Neural progenitor cell (in vitro differentiated cells): ENCODE data around the gene NAMPT. TPM values are rescaled to one million over a fixed set of nuclear protein-coding genes. Genes with fewer than 3 reads are reported as not detected.

Experiments
- DNase-seq: peaks from one replicate; pipeline ENCODE4 v3.0.0-alpha.2; 2016; ENCODE audit warnings: low spot score
- H2AFZ ChIP-seq: fragments of 200-600 bp; sonication (generic); replicated peaks from 2 replicates; pipeline ENCODE4 v1.6.1; 2016; ENCODE audit warnings: antibody characterized with exemption
- H3F3A ChIP-seq: fragments of 200-600 bp; sonication (generic); 2 replicates; pipeline ENCODE4 v1.6.1; 2016; ENCODE audit warnings: antibody characterized with exemption, low read depth
- H3K27ac ChIP-seq: fragments of 200-600 bp; sonication (generic); 2 replicates; pipeline ENCODE4 v1.5.1; 2016; ENCODE audit warnings: mild to moderate bottlenecking
- H3K27me3 ChIP-seq: fragments of 200-600 bp; sonication (generic); 2 replicates; pipeline ENCODE4 v1.6.1; 2016; ENCODE audit warnings: mild to moderate bottlenecking, moderate library complexity
- H3K36me3 ChIP-seq: fragments of 200-600 bp; sonication (generic); 2 replicates; pipeline ENCODE4 v1.5.1; 2016
- H3K4me1 ChIP-seq: fragments of 200-600 bp; sonication (generic); 2 replicates; pipeline ENCODE4 v1.6.1; 2016; ENCODE audit warnings: mixed run types
- H3K4me2 ChIP-seq: fragments of 200-600 bp; sonication (generic); 2 replicates; pipeline ENCODE4 v1.6.1; 2016
- H3K4me3 ChIP-seq: fragments of 200-600 bp; sonication (generic); 2 replicates; pipeline ENCODE4 v1.5.1; 2016
- H3K79me2 ChIP-seq: fragments of 200-600 bp; sonication (generic); 2 replicates; pipeline ENCODE4 v1.6.1; 2016; ENCODE audit warnings: low read depth
- H3K9ac ChIP-seq: fragments of 200-600 bp; sonication (generic); 2 replicates; pipeline ENCODE4 v1.6.1; 2016
- H3K9me3 ChIP-seq: fragments of 200-600 bp; sonication (generic); 2 replicates; pipeline ENCODE4 v1.5.1; 2016; ENCODE audit warnings: low read depth
- H4K20me1 ChIP-seq: fragments of 200-600 bp; sonication (generic); 2 replicates; pipeline ENCODE4 v1.6.1; 2016; ENCODE audit warnings: low read depth
- H3K27ac Mint-ChIP-seq: 3 replicates; pipeline ENCODE4 v1.8.0; 2021; ENCODE audit warnings: mixed read lengths
- H3K27me3 Mint-ChIP-seq: 2 replicates; pipeline ENCODE4 v1.8.0; 2022; ENCODE audit warnings: low read depth, mild to moderate bottlenecking, inconsistent platforms, moderate library complexity, mixed read lengths; ENCODE audit not compliant: insufficient read depth
- H3K36me3 Mint-ChIP-seq: 3 replicates; pipeline ENCODE4 v1.8.0; 2021; ENCODE audit warnings: mixed read lengths
- H3K4me1 Mint-ChIP-seq: 3 replicates; pipeline ENCODE4 v1.8.0; 2021; ENCODE audit warnings: mixed read lengths
- H3K4me3 Mint-ChIP-seq: 3 replicates; pipeline ENCODE4 v1.8.0; 2021; ENCODE audit warnings: mild to moderate bottlenecking, moderate library complexity, mixed read lengths
- H3K9me3 Mint-ChIP-seq: 3 replicates; pipeline ENCODE4 v1.8.0; 2020; ENCODE audit warnings: mixed read lengths
- EZH2 ChIP-seq: fragments of 200-600 bp; sonication (generic); IDR thresholded peaks from 2 replicates; pipeline ENCODE4 v1.6.1; 2017; ENCODE audit warnings: antibody characterized with exemption, mild to moderate bottlenecking, moderate library complexity
- EZH2phosphoT487 ChIP-seq: fragments of 200-600 bp; sonication (generic); IDR thresholded peaks from 2 replicates; pipeline ENCODE4 v1.6.1; 2017; ENCODE audit warnings: antibody characterized with exemption
- total RNA-seq: library from RNA; depleted of rRNA; stranded (reverse); fragments of >200 nt; gene quantifications from 2 replicates; pipeline ENCODE4 v1.2.3, GENCODE V29; 2015; ENCODE audit warnings: low replicate concordance
- TF ChIP-seq, protein P1 (sequence below): fragments of 200-600 bp; sonication (generic); IDR thresholded peaks from 2 replicates; pipeline ENCODE4 v1.5.1; 2017; ENCODE audit warnings: antibody characterized with exemption, mild to moderate bottlenecking

NAMPT gene
- total RNA-seq, 1 donor from 2014 or later, result 143 TPM

DNA sequence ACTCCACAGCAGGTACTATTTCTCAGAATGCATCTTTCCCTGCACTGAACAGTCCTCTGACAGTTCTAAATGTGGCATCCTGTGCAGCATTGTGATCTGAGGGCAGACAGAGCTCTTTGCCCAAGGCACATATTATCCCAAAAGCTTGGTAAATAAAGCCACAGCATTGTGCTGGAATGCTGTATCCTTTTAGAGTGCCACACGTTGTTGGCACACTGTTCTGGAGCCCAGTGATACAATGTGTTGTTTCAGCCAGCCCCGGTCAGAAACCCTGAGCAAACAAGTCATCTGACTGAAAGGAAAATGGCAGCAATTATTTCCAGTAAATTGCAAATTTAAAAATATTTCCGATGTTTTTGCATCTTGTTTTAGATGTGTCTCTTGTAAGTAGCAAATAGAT, 45.4 kb downstream of the NAMPT start:
- Histone ChIP-seq H3K27ac (no peak overlapping the region), H3K79me2 (no peaks in the 10 kb centered on the region), H3K4me3 (no peak overlapping the region), H2AFZ (no peak overlapping the region), H3K36me3 (no peaks in the 10 kb centered on the region), H4K20me1 (no peaks in the 10 kb centered on the region), H3K9me3 (no peaks in the 10 kb centered on the region), H3K9ac (no peak overlapping the region), H3K4me1 (no peaks in the 10 kb centered on the region), H3K27me3 (no peaks in the 10 kb centered on the region), H3K4me2 (no peak overlapping the region), H3F3A (no peaks in the 10 kb centered on the region)
- H3K9me3 Mint-ChIP-seq, result peaks cover 3% of the 10 kb centered on the region
- no peaks in the 10 kb centered on the region for H3K36me3 Mint-ChIP-seq
- H3K27ac Mint-ChIP-seq, result no peak overlapping the region
- TF ChIP-seq, protein P1, sequence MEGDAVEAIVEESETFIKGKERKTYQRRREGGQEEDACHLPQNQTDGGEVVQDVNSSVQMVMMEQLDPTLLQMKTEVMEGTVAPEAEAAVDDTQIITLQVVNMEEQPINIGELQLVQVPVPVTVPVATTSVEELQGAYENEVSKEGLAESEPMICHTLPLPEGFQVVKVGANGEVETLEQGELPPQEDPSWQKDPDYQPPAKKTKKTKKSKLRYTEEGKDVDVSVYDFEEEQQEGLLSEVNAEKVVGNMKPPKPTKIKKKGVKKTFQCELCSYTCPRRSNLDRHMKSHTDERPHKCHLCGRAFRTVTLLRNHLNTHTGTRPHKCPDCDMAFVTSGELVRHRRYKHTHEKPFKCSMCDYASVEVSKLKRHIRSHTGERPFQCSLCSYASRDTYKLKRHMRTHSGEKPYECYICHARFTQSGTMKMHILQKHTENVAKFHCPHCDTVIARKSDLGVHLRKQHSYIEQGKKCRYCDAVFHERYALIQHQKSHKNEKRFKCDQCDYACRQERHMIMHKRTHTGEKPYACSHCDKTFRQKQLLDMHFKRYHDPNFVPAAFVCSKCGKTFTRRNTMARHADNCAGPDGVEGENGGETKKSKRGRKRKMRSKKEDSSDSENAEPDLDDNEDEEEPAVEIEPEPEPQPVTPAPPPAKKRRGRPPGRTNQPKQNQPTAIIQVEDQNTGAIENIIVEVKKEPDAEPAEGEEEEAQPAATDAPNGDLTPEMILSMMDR, result no peak
- TF ChIP-seq EZH2 (no peak), EZH2phosphoT487 (no peak)
- H3K27me3 Mint-ChIP-seq, result peaks cover 2% of the 10 kb centered on the region
- DNase-seq, result no peak
- H3K4me3 Mint-ChIP-seq, result no peak overlapping the region
- no peaks in the 10 kb centered on the region for H3K4me1 Mint-ChIP-seq

DNA sequence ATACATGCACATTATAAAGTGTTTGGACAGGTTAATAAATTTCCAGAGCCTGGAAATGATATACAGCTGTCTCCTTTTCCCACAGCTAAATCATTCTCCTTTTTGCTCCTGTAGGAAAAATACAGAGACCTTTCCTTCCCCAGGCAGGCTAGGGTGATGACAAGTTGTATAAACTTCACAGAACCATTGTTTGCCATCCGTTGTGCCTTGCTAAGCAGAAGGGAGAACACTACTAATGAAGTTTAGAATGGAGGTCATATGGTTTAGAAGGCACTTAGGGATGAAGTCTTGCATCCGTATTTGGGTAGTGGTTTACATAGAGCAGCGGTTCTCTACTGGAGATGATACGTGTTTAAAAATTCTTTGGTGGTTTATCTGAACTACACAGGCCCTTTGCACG, 46.0 kb downstream of the NAMPT start:
- Histone ChIP-seq H3K4me3 (no peak overlapping the region), H3K27ac (no peak overlapping the region), H4K20me1 (no peaks in the 10 kb centered on the region), H3K27me3 (no peaks in the 10 kb centered on the region), H3F3A (no peaks in the 10 kb centered on the region), H3K4me2 (no peak overlapping the region), H3K4me1 (no peaks in the 10 kb centered on the region), H3K9ac (no peak overlapping the region), H3K9me3 (no peaks in the 10 kb centered on the region), H2AFZ (no peak overlapping the region), H3K79me2 (no peaks in the 10 kb centered on the region), H3K36me3 (no peaks in the 10 kb centered on the region)
- no peaks in the 10 kb centered on the region for H3K4me1 Mint-ChIP-seq
- H3K9me3 Mint-ChIP-seq, result no peaks in the 10 kb centered on the region
- DNase-seq, result no peak
- TF ChIP-seq, protein P1, result no peak
- TF ChIP-seq EZH2phosphoT487 (no peak), EZH2 (no peak)
- no peak overlapping the region for H3K4me3 Mint-ChIP-seq
- no peaks in the 10 kb centered on the region for H3K36me3 Mint-ChIP-seq
- H3K27me3 Mint-ChIP-seq, result peaks cover 2% of the 10 kb centered on the region
- no peak overlapping the region for H3K27ac Mint-ChIP-seq

DNA sequence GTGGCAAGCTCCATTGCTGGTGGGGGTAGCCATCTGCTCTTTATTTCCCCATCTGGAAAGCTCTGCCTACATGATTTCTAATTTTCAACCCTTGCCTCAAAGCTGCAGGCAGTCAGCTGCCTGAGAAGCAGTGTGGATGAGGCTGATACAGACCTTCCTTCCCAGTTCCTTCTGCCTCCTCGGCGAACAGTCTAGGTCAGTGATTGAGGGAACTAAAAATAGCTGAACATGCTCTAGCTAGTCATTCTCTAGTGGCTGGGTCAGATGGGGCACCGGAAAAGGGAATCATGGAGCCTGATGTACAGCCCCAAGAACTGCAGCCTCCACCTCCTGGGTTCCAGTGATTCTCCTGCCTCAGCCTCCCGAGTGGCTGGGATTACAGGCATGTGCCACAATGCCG, 48.7 kb downstream of the NAMPT start:
- Histone ChIP-seq H3K4me2 (no peak overlapping the region), H3K4me1 (no peaks in the 10 kb centered on the region), H3K27me3 (no peaks in the 10 kb centered on the region), H3K27ac (no peak overlapping the region), H3K9ac (no peak overlapping the region), H2AFZ (no peak overlapping the region), H3F3A (no peaks in the 10 kb centered on the region), H3K79me2 (no peaks in the 10 kb centered on the region), H3K4me3 (no peak overlapping the region), H3K36me3 (no peaks in the 10 kb centered on the region), H4K20me1 (no peaks in the 10 kb centered on the region), H3K9me3 (no peaks in the 10 kb centered on the region)
- Mint-ChIP-seq H3K9me3 (peaks cover 2% of the 10 kb centered on the region), H3K27me3 (no peaks in the 10 kb centered on the region), H3K4me3 (no peak overlapping the region), H3K27ac (no peak overlapping the region), H3K36me3 (no peaks in the 10 kb centered on the region), H3K4me1 (no peaks in the 10 kb centered on the region)
- no peak for DNase-seq
- TF ChIP-seq EZH2, result no peak
- TF ChIP-seq, protein P1, result no peak
- no peak for TF ChIP-seq EZH2phosphoT487

GRCh38 chr7:106234425-106234824, 50.4 kb downstream of the NAMPT start:
- H4K20me1 ChIP-seq, result no peaks in the 10 kb centered on the region
- H3K79me2 ChIP-seq, result no peaks in the 10 kb centered on the region
- H3K27ac ChIP-seq, result no peak overlapping the region
- H3K36me3 ChIP-seq, result no peaks in the 10 kb centered on the region
- no peak overlapping the region for H3K4me3 ChIP-seq
- H3K4me2 ChIP-seq, result no peak overlapping the region
- TF ChIP-seq EZH2phosphoT487 (no peak), EZH2 (no peak)
- TF ChIP-seq, protein P1, result no peak
- Mint-ChIP-seq H3K9me3 (peaks cover 2% of the 10 kb centered on the region), H3K4me1 (no peaks in the 10 kb centered on the region), H3K27ac (no peak overlapping the region), H3K4me3 (peak overlapping the region; percentile 45), H3K27me3 (no peaks in the 10 kb centered on the region), H3K36me3 (no peaks in the 10 kb centered on the region)
- no peaks in the 10 kb centered on the region for H3K9me3 ChIP-seq
- DNase-seq, result no peak
- no peaks in the 10 kb centered on the region for H3K27me3 ChIP-seq
- no peaks in the 10 kb centered on the region for H3F3A ChIP-seq
- no peak overlapping the region for H3K9ac ChIP-seq
- no peaks in the 10 kb centered on the region for H3K4me1 ChIP-seq
- no peak overlapping the region for H2AFZ ChIP-seq
